Embryonic facial prominence (tissue), 1 donor: ENCODE results near the gene TBX2.
"Not testable (repeated sequence)": the region's sequence is repeated elsewhere in the genome, so short reads cannot be mapped to it uniquely, and the experiment has no call there.

Experiments
- DNase-seq: peaks from one replicate; pipeline ENCODE4 v3.0.0-alpha.2; 2016; ENCODE audit errors: extremely low spot score

The TBX2 gene

GRCh38 chr17:61399131-61400065 lies at the start of gene TBX2:
Gene TBX2, plus strand, starts transcription at chr17:61399843. Its CDS starts 334 bp downstream, at chr17:61400177.
- DNase-seq: no peak

GRCh38 chr17:61351745-61352407 lies 47.8 kb upstream of the TBX2 start:
- no peak for DNase-seq

- DNase-seq: no peak
These were observed 47.3 kb upstream of the TBX2 start for GRCh38 chr17:61352408-61352770.

- no peak for DNase-seq
These were observed 46.7 kb upstream of the TBX2 start for GRCh38 chr17:61352781-61353491.

- no peak for DNase-seq
These were observed 46.0 kb upstream of the TBX2 start for GRCh38 chr17:61353615-61354014.

GRCh38 chr17:61354895-61355874 lies 44.5 kb upstream of the TBX2 start:
- no peak for DNase-seq

- not testable (repeated sequence) for DNase-seq
These were observed 42.6 kb upstream of the TBX2 start for GRCh38 chr17:61357061-61357460.

GRCh38 chr17:61359513-61359912 lies 40.1 kb upstream of the TBX2 start:
- not testable (repeated sequence) for DNase-seq

GRCh38 chr17:61360318-61360943 lies 39.2 kb upstream of the TBX2 start:
- DNase-seq: no peak

- DNase-seq: no peak
These were observed 38.6 kb upstream of the TBX2 start for GRCh38 chr17:61361084-61361483.

- DNase-seq: no peak
These were observed 37.2 kb upstream of the TBX2 start for GRCh38 chr17:61362396-61362795.

- no peak for DNase-seq
These were observed 36.6 kb upstream of the TBX2 start for GRCh38 chr17:61362852-61363600.

GRCh38 chr17:61363601-61364462 lies 35.8 kb upstream of the TBX2 start:
- no peak for DNase-seq

GRCh38 chr17:61364463-61364846 lies 35.2 kb upstream of the TBX2 start:
- no peak for DNase-seq

GRCh38 chr17:61366076-61366714 lies 33.4 kb upstream of the TBX2 start:
- no peak for DNase-seq

- DNase-seq: no peak
These were observed 32.8 kb upstream of the TBX2 start for GRCh38 chr17:61366715-61367413.

GRCh38 chr17:61368049-61368831 lies 31.4 kb upstream of the TBX2 start:
- no peak for DNase-seq
